GM21825 (cell line): ENCODE measurements around the gene CP.
"Not testable (repeated sequence)": the region's sequence is repeated elsewhere in the genome, so short reads cannot be mapped to it uniquely, and the experiment has no call there.

Experiments
- ATAC-seq: cut with Tn5 transposase; IDR thresholded peaks from one replicate; pipeline ENCODE4 v1.9.1; 2021; ENCODE audit warnings: mild to moderate bottlenecking, moderate library complexity; ENCODE audit not compliant: unreplicated experiment

Gene CP

DNA sequence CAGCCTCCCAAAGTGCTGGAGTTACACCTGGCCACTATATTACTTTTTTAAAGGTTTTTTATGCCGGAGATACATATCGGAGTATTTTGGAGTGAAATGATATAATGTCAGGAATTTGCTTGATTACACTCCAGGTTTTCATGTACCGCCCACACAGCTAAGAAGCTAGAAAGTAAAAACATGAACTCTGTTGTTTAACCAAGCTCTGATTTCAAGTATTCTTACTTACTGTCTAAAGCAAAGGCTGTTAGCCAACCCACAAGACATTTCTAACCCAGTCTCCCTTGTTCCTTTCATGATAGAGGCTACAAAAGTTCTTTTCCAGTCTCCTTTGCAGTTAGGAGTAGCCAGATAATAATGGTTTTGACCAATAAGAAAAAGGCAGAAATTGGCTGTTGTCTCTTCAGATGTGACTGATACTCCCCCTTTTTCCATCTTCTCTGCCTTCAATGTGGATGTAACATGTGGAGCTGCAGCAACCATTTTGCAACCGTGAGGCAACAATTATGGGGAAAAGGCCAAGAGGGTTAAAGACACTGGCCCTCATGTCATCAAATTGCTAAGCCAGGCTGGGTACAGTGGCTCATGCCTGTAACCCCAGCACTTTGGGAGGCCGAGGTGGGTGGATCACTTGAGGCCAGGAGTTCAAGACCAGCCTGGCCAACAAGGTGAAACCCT, 6.1 kb upstream of the CP start:
- ATAC-seq: no peak

GRCh38 chr3:149226776-149227175, 5.1 kb upstream of the CP start:
- ATAC-seq: no peak

DNA sequence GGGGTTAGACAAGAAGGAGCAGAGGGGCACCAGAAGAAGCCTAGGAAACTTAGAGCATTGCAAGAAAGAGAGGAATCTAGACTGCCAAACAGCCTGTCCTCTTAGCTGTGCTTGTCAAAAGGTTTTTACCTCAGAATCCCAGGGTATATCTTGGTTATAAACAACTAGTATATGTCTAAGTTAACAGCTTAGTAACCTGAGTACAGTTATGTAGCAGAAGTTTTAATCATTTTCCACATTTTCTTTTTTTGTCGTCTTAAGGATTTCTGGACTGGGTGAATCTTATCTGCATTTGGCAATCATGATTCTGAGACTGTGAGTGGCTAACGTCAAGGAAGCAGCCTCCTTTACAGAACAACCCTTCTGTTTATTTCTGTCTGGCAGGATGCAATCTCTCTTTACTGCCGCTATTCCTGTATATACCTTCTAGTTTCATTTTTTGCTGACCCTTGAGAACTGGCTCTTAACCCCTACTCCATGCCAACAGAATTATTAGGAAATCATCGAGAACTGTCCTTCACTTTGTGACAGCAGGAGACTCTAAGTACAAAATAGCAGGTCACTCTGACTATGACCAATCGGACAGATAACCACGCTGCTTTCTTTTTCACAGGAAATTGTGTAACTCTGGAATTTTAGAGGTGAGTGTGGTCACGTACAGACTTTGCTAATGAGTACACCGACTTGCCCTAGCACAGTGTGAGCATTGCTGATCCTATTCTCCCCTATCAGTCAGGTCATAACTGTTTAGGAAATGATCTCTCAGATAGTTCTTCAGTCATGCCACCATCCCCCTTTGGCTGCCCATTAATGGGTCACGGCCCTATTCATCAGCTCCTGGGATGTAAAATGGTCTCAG, 3.3 kb upstream of the CP start:
- ATAC-seq: peak; percentile 95

GRCh38 chr3:149223461-149223820, 1.8 kb upstream of the CP start:
- no peak for ATAC-seq

GRCh38 chr3:149219380-149220121, 2.1 kb downstream of the CP start:
- ATAC-seq: not testable (repeated sequence)

- ATAC-seq: no peak
Observed at GRCh38 chr3:149217347-149217746, 4.3 kb downstream of the CP start.

DNA sequence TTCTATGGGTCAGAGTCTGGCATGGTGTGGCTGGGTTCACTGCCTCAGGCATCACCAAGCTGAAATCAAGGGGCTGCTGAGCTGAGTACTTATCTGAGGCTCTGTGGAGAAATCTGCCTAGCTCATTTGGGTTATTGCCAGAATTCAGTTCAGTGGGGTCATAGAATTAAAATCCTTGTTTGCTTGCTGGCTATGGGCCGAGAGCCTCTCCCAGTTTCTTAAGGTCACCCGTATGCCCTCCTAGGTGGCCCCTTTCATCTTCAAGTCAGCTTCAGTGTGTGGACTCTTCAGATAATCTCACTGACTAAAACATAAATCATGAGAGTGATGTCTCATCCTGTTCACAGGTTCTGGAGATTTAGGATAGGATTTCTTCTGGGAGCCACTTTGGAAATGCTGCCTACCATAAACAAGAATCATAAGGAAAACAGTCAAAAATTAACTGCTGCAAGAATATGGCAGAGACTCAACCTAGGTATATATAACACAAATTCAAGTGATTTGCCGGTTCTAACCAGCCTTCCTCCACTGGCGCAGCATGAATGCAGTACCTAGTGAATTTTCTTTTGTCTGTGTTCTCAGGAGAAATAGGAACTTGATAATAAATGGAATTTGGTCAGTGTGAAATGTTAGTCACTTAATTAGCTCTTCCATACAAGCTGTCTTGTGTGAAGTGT, 5.3 kb downstream of the CP start:
- ATAC-seq: no peak

DNA sequence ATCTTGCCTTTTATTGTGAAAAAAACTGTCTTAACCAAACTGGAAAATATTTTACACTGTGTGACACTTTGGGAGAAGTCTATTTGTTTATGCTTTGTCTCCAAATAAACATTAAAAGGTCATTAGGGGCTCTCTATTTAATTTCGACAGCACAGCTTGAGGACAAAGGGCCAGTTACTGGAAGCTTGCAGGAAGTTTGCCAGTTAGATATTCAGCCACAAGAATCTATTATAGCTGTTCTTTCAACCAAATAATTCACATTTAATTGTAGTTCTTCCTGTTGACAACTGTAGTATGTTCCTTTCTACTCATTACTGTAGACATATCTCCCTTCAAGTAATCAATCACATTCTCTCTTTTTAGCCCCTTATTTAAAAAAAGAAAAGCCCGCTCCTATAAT, 6.1 kb downstream of the CP start:
- ATAC-seq: no peak

DNA sequence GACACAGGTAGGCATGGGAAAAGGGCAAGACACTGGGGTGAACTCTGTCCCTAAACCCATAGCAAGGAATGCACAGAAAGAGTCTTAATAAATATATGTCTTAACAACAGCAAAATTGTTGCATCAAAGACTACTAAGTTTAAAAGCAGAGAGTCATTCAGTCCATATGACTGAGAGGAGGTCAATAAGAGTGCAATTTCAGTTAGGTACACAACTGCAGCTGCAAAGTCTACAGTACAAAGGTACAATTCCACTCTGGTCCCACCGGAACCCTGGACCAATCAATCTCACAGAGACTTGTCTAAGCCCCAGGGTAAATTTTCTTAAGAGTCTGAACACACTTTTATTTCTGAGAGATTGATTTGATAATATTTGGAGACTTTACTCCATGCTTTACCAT, 6.9 kb downstream of the CP start:
- no peak for ATAC-seq

GRCh38 chr3:149212386-149212785, 9.2 kb downstream of the CP start:
- ATAC-seq: no peak

DNA sequence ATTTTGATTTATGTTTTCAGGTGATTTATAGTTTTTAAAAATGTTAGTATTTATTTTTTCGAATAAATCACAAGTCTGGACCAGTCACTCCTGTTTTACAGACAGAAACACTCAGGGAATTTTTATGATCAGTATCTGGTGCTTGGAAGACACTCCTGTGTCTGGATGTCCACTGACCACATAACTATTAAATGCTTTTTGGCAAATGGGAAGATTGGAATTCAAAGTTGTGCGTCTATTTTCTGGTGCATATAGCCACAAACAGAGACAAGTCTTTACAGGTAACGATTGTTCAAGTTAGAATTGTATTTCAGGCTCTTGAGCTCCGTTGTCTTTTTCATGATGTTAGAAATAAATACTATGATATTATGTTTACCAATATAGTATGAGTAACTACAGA, 12.2 kb downstream of the CP start:
- no peak for ATAC-seq

GRCh38 chr3:149207475-149207874, 14.2 kb downstream of the CP start:
- no peak for ATAC-seq

DNA sequence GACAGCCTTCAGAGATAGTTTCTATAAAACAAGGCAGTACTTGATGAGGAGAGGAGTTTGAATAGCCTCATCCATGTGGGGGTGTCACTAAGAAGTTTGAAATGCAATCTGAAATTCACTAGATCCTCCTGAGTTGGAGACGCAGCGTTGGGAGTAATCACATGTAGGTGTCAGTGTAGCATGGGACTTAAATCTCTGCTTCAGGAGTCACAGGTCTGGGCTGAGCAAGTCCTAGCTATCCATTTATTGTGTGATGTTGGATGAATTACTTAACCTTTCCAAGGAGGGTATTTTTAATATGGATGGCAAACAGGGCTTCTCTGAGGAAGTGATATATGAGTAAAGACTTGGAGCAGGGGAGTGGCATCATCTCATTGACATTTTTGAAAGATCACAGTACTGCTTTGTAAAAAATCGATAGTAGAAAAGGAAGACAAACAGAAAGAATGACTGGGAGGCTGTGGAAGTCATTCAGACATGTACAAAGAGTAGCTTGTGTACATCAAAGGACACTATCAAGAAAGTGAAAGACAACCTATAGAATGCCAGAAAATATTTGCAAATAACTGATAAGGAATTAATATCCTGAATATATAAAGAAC, 17.1 kb downstream of the CP start:
- no peak for ATAC-seq

- ATAC-seq: peak; percentile 98
Observed at GRCh38 chr3:149203758-149204157, 17.9 kb downstream of the CP start.

- ATAC-seq: no peak
Observed at GRCh38 chr3:149199474-149199873, 22.2 kb downstream of the CP start.

DNA sequence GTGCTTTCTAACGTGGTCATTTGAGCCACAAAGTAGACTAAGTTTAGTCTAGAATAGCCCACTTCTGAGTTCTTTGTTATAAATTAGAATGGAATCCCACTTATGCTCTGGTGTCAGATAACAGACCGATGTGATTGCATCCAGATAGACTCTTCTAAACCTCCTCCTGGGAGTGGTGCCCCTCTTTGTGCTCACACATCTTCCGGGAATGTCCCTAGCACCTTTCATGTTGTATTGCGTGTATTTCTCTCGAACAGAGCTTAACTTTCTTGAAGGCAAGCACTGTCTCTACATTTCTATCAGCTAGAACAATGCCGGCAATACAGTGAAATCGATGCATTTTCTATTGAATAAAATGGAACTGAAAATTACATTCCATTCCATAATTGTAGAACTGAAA, 23.0 kb downstream of the CP start:
- ATAC-seq: no peak

DNA sequence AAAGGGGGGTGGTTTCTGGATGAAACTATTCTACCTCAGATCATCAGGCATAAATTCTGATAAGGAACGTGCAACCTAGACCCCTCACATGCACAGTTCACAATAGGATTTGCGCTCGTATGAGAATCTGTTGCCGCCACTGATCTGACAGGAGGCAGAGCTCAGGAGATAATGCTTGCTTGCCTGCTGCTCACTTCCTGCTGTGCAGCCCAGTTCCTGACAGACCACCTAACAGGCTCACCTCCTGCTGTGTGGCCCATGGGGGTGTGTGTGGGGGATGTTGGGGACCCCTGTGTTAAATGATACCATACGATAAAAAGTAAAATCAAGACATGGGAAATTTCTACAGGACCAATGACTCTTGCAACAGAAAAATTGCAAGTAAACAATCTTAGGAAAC, 24.0 kb downstream of the CP start:
- ATAC-seq: no peak

DNA sequence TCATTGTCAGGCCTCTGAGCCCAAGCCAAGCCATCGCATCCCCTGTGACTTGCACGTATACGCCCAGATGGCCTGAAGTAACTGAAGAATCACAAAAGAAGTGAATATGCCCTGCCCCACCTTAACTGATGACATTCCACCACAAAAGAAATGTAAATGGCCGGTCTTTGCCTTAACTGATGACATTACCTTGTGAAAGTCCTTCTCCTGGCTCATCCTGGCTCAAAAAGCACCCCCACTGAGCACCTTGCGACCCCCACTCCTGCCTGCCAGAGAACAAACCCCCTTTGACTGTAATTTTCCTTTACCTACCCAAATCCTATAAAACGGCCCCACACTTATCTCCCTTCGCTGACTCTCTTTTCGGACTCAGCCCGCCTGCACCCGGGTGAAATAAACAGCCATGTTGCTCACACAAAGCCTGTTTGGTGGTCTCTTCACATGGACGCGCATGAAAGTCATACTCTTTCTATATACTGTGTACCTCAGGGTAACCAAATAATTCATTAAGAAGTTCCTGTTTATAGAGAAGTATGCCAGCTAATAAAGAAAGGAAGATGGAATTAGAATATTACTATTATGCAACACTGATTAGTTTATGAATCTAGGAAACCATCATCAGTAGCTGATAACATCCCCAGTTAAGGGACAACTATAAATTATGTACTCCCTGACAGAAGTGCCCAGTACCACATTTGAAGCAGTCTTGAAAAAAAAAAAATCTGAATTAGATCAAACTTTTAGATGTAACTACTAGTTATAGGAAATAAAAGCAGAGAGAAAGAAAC, 24.6 kb downstream of the CP start:
- not testable (repeated sequence) for ATAC-seq

GRCh38 chr3:149195221-149195620, 26.4 kb downstream of the CP start:
- no peak for ATAC-seq

GRCh38 chr3:149188494-149188893, 33.1 kb downstream of the CP start:
- ATAC-seq: no peak
